ENCODE data around the gene RASD2.

Gene RASD2

GRCh38 chr22:35519306-35520000, 21.2 kb upstream of the RASD2 start:
- DNase-seq = no peak

- DNase-seq = no peak
Observed at GRCh38 chr22:35521358-35522224, 19.0 kb upstream of the RASD2 start.

- no peak for DNase-seq
Observed at GRCh38 chr22:35522225-35523149, 18.1 kb upstream of the RASD2 start.

DNA sequence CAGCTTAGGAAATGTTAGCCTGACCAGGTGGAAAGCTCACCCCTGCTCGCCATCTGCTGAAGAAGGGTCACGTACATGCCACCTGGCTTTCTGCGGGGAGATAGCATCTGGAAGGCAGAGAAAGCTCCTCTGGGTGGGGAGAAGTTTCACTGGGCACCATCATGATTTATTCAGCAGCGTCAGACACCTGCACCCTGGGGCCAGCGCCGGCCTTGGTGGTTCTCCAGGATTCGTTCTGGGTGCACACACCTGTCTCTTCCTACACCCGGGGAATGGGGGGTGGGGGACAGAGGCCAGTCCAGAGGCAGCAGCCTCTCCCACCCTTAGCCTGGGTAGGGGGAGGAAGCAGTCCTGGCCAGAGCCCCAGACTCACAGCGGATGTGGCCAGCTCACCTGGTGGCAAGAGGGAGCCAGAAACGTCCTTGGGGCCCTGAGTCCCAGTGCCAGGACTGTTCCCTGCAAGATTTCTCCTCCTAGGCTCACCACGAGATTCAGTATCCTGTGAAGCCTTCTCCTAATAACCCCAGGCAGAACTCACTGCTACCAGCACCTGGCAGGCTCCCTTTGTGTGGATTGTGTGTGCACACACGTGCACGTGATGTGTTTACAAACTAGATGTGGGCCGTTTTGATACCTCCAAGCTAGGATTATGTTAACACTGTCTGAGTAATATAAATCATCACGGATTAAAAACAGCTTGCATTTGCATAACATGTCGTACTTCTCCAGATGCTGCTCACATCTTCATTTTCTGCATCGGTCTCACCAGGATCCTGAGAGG, 17.3 kb upstream of the RASD2 start:
- DNase-seq = no peak

GRCh38 chr22:35524966-35525686, 15.5 kb upstream of the RASD2 start:
- no peak for DNase-seq

DNA sequence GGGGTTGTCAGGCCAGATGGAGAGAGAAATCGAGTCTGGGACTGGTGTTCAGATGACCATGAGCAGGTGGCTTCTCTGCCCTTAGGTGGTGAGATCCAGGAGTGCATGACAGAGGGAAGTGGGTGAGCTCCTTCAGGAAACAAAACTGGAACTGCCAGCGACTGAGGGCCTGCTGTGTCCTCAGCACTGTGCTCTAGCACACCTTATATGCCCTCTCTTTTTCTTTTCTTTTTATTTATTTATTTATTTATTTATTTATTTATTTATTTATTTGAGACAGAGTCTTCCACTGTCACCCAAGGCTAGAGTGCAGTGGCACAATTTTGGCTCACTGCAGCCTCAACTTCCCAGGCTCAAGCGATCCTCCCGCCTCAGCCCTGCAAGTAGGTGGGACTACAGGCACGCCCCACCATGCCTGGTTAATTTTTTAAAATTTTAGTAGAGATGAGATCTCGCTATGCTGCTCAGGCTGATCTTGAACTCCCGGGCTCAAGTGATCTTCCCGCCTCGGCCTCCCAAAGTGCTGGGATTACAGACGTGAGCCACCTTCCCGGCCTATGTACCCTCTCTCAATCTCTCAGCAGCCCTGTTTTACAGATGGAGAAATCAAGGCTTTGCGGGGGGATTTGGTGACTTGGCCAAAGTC, 14.8 kb upstream of the RASD2 start:
- no peak for DNase-seq

DNA sequence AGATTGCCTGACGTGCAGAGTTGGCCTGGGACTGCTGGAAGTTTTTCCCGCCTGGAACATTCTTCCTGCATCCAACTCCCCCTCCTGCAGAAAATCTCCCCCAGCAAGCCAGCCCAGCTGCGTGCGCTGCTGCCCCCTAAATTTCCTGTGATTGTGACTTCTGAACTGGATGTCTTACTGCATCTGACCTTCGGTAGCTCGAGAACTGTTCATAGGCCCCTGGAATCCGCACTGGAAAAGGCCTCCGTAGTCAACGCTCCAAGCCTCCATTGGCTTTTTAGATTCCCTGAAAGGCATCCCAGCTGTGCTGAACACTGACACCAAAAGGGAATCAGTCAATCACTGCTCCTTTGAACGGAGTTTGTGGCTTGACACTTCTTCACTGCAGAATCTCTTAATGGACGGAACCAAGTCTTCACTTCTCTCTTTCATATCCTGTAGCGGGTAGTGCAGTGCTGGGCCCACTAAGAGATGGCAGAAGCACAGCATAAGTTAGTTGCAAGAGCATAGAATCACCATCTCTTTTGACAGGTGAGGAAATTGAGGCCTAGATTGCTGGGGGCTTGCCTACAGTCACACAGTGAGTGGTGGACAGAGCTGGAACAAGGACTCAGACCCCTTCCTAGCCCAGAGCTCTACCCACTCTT, 14.2 kb upstream of the RASD2 start:
- DNase-seq = no peak

GRCh38 chr22:35528927-35529326, 11.7 kb upstream of the RASD2 start:
- no peak for DNase-seq

DNA sequence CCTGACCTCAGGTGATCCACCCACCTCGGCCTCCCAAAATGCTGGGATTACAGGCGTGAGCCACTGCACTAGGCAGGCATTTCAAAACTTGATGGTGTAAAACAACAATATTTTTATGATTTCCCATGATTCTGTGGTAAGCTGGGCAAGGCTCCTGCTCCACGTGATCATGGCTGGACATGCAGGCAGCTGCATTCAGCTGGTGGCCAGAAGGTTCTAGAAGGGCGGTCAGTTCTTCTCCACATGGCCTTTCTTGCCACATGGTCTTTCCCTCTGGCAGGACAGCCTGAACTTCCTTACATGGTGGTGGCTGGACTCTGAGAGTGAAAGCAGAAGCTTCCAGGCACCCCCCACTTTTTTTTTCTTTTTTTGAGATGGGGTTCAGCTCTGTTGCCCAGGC, 9.9 kb upstream of the RASD2 start:
- DNase-seq = no peak

DNA sequence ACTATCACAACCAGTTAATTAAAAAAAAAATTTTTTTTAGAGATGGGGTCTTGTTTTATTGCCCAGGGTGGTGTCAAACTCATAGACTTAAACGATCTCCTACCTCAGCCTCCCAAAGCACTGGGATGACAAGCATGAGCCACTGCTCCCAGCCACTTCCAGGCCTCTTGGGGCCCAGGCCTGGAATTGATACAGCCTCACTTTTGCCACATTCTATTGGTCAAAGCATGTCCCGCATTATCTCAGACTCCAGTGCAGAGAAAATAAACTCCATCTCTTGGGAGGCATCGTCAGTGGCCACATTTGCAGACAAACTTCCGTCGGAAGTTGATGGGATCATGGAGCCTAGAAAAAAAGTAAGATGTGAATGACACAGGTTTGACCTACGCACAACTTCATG, 9.4 kb upstream of the RASD2 start:
- DNase-seq = no peak

DNA sequence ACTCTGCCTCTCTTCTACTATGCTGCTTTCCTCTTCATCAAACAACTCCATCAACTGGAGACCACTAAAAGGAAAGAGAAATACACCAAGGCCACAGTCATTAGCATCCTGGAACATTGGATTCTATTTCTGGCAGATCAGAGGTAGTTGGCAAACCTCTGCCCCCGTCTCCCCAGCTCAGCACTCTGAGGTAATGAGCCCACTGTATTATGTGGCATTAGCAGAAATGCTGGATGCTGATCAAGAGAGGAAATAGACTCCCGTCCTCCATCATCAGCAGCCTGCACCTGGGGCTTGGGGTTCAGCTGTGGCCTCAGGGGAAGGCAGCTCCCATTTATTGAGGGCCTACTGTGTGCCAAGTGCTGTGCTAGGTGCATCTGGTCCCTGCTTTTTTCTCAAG, 9.0 kb upstream of the RASD2 start:
- DNase-seq = no peak

- no peak for DNase-seq
Observed at GRCh38 chr22:35533365-35534029, 7.1 kb upstream of the RASD2 start.

- DNase-seq = no peak
Observed at GRCh38 chr22:35534091-35534490, 6.5 kb upstream of the RASD2 start.

- DNase-seq = no peak
Observed at GRCh38 chr22:35537232-35537631, 3.4 kb upstream of the RASD2 start.

DNA sequence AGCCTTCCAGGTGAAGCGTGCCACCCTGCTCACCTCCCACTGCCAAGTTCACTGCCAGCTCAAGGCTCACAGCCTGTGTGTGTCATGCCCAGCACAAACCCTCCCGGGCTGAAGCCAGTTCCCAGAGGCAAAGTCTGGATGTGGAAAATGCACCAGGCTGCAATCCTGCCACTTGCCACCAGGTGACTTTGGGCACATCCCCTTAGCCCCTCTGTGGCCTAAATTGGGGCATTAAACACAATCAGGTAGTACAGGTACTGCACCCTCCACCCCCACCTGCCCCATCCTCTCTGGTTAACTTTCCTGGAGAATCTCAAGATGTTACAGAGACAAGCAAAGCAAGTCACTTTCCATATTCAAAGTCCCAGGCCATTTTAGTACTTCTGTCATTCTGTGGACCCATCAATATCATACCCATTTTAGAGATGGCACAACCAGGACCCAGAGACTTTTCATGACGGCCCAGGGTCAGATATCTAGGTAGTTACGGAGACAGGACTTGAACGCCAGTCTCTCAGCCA, 1.8 kb upstream of the RASD2 start:
- peak in 1 of 2 donors; percentile 27 for DNase-seq

DNA sequence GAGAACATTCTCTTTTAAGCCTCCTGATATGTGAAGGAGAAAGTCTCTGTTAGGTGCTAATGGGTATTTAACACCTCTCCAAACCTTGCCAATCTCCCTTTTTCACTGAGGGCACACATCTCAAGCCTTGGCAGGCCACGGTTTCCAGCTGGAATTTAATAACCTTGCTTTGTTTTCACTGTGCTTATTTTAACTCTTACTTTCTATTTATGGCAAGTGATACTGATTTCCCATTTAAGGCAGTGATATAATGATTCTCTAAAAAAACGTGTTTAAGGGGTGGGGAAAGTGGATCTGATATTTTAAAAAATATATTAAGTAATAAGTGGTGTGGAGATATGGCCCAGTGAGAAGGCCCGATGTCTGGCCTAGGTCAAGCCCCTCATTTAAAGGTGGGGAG, 1.1 kb upstream of the RASD2 start:
- DNase-seq = no peak

DNA sequence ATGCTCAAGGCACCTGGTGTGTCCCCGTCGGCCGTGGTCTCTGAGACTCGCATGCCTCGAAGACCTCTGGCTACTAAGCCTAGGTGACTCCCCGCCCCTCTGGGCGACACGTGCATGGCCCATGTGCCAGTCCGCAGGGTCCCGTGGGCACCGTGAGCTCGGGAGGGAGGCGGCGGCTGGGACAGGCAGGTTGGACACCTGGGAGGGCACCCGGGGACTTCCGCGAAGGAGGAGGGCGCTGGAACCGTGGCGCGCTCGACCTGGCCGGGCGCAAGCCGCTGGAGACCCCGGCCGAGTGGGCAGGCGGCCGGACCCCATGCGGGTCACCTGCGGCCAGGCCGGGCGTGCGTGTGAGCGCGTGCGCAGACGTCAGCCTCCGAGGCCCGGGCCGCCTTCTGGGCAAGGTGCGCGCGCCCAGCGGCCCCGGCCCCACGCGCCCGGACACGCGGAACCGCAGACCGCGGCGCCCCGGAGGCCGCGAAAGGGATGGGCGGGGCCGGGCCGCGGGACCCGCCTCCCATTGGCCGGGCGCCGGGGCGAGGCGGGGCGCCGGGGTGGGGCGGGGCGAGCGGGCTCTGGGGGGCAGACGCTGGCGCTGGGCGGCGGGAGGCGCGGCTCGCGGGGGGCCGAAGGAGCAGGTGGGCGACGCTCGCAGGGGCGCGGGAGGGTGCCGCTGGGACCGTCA, 579 bp upstream of the RASD2 start:
- DNase-seq = peak; percentile 58 to 70

GRCh38 chr22:35541254-35541748, 670 bp downstream of the RASD2 start:
- DNase-seq = no peak

All from CD4-positive, alpha-beta T cell treated with Interleukin-4 for 1 hour (primary cell).